ENCODE data around the gene TENM3. TPM values are rescaled to one million over a fixed set of nuclear protein-coding genes. Genes with fewer than 3 reads are reported as not detected.

Gene TENM3
- total and polyA plus RNA-seq, 10 of the 15 experiments (the other 5 are each of a cell fraction or from before 2014, with no cell fraction given), result 0.01 to 1.7 (median 0.08) TPM; not detected in 2

DNA sequence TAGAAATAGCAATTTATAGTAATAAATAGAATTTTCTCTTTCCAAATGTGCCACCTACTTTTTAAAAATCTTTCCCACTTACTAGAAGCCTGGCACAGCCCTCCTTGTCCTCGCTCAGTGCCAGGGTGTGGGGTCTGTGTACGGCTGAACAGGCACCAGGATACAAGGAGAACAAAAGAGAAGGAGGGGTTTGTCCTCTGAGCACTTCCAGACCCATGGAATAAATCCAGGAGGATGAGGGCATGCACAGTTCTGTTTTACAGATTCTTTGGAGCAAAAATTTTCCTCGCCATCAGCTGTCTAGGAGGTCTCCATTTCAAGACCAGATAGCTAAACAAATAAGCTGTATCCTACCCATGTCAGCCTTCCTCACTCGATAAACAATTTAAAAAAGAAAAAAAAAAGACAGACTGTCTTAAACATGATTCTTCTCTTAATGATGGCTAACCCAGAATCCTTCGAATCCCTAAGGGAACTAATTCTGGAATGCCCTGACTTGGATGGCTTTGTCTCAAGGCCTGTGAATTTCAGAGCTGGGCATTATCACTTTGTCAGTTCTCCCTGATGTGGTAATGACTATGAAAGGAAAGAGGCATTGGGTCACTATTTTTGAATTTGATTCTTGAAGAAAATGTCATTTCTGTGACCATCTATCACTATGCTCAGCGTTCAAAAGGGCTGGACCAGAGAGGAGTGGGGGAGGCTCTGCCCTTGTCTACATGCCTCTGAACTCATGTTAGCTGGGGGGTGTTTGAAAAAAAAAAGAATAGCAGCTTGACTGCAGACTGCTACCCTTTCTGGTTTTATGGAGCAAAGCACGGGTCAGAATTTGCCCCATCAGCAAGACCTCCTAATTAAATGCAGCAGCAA is 523.0 kb downstream of the TENM3 start:
- Histone ChIP-seq H2AFZ (ENCODE audit: control insufficient read depth, low read depth, low read length) (no peak overlapping the region), H4K20me1 (ENCODE audit: control insufficient read depth, insufficient read depth) (no peaks in the 10 kb centered on the region), H3K79me2 (ENCODE audit: control insufficient read depth, insufficient read depth, low read length) (no peaks in the 10 kb centered on the region), H3K9ac (ENCODE audit: control insufficient read depth, insufficient read depth, low read length) (no peak overlapping the region), H3K27ac (ENCODE audit: control insufficient read depth, insufficient read depth) (no peak overlapping the region), H3K4me3 (no peak overlapping the region), H3K9me3 (replicated peaks; ENCODE audit: control insufficient read depth, insufficient read depth, low read length) (no peaks in the 10 kb centered on the region), H3K36me3 (ENCODE audit: control insufficient read depth in 2 of 2, insufficient read depth in 2 of 2, low read length in 1 of 2) (no peaks in the 10 kb centered on the region), H3K4me2 (ENCODE audit: control insufficient read depth, insufficient read depth) (no peak overlapping the region), H3K27me3 (replicated peaks in 1 of 2; ENCODE audit: control insufficient read depth in 2 of 2, insufficient read depth in 2 of 2, low read length in 1 of 2) (peaks cover 0 to 3% of the 10 kb centered on the region in 2 experiments; a peak in 1 of 4 replicates), H3K4me1 (ENCODE audit: control insufficient read depth, insufficient read depth, low read length) (no peaks in the 10 kb centered on the region)
- TF ChIP-seq MTA2 (IDR thresholded peaks at IDR 0.05; ENCODE audit: low read depth) (no peak), YBX1 (IDR thresholded peaks at IDR 0.05) (no peak), CHD2 (IDR thresholded peaks at IDR 0.05; ENCODE audit: borderline replicate concordance, low read depth, low read length) (no peak), TAF1 (IDR thresholded peaks at IDR 0.05; ENCODE audit: borderline replicate concordance, low read depth, low read length) (no peak), HDAC6 (IDR thresholded peaks at IDR 0.05; ENCODE audit: unreplicated experiment) (no peak), ZNF274 (IDR thresholded peaks at IDR 0.05; ENCODE audit: insufficient read depth, insufficient read length) (no peak), ZBED1 (IDR thresholded peaks at IDR 0.05; ENCODE audit: borderline replicate concordance) (no peak), NR2C2 (IDR thresholded peaks at IDR 0.05; ENCODE audit: borderline replicate concordance, control insufficient read depth, insufficient read length, low read depth) (no peak), NBN (IDR thresholded peaks at IDR 0.05) (no peak)
- ChIA-PET POLR2A (no interaction called here), CTCF (no interaction called here), RAD21 (ENCODE audit: unreplicated experiment) (no interaction called here), SMC1A (ENCODE audit: uncharacterized antibody, unreplicated experiment) (interaction anchor here (1.0 kb wide), 1 partner anchor 28 kb away, joined by 3 read pairs; no protein-coding TSS in a partner anchor)
- no peak for DNase-seq (ENCODE audit: low read depth, low spot score)
- in situ Hi-C loops (cut with MboI), result no loop called here
- FAIRE-seq, result no peak
- intact Hi-C loops (cut with micrococcal nuclease; ENCODE audit: unreplicated experiment), result no loop called here
- WGBS (ENCODE audit: insufficient coverage, insufficient replicate concordance, low lambda C conversion rate, missing lambda C conversion rate), result 0% methylated on average over 7 of the region's 7 CpGs
- no TSS peak for BruUV-seq (replicated peaks)
- no peak for ATAC-seq

Data from GM12878 (cell line).